GM23338 (cell line): ENCODE results near the gene PLS1. TPM values are rescaled to one million over a fixed set of nuclear protein-coding genes. Genes with fewer than 3 reads are reported as not detected.

ENCODE experiments used
- ETS1 ChIP-seq: IDR thresholded peaks from 2 replicates; pipeline ENCODE4 v1.6.1; 2016; ENCODE audit warnings: antibody characterized with exemption
- EZH2phosphoT487 ChIP-seq: fragments of 200-600 bp; sonication (generic); IDR thresholded peaks from one replicate; pipeline ENCODE4 v1.8.1; 2018; ENCODE audit warnings: antibody characterized with exemption; ENCODE audit not compliant: unreplicated experiment
- NANOG ChIP-seq: IDR thresholded peaks from 2 replicates; pipeline ENCODE4 v1.6.1; 2016; ENCODE audit warnings: antibody characterized with exemption, borderline replicate concordance
- REST ChIP-seq: IDR thresholded peaks from one replicate; pipeline ENCODE4 v1.6.1; 2018; ENCODE audit warnings: antibody characterized with exemption; ENCODE audit not compliant: unreplicated experiment
- STAT1 ChIP-seq: IDR thresholded peaks from one replicate; pipeline ENCODE4 v1.6.1; 2016; ENCODE audit warnings: antibody characterized with exemption; ENCODE audit not compliant: unreplicated experiment
- ZNF462 ChIP-seq: fragments of 250-450 bp; sonication (Bioruptor Pico); IDR thresholded peaks from 2 replicates; pipeline ENCODE4 v1.5.0; 2020; ENCODE audit warnings: mild to moderate bottlenecking, moderate library complexity
- polyA plus RNA-seq: library from polyadenylated mRNA; unstranded; fragments of >200 nt; fragmentation: Nextera tagmentation; extraction: Ambion mirVana; gene quantifications from 2 replicates; pipeline ENCODE4 v1.2.1, GENCODE V29; 2016
- total RNA-seq: library from RNA; depleted of rRNA; stranded (reverse); fragments of >200 nt; shearing (Covaris generic); gene quantifications from 2 replicates; pipeline ENCODE4 v1.2.3, GENCODE V29; 2014

PLS1 gene
- total and polyA plus RNA-seq, 2 experiments from 2014 or later = 18.4 to 42.2 TPM

GRCh38 chr3:142644502-142644901, 48.3 kb downstream of the PLS1 start (continued):
- TF ChIP-seq ZNF462 (CRISPR knock-in tag) = no peak
- no peak for TF ChIP-seq NANOG
- no peak for TF ChIP-seq STAT1
- TF ChIP-seq EZH2phosphoT487 = no peak
- TF ChIP-seq REST = no peak
- no peak for TF ChIP-seq ETS1
